Renal cortical epithelial cell (primary cell): ENCODE measurements around the gene ZNF579. TPM values are rescaled to one million over a fixed set of nuclear protein-coding genes. Genes with fewer than 3 reads are reported as not detected.
A peak's percentile ranks its signal among the peaks of the same experiment; 100 is the strongest.

Experiments used
- DNase-seq: peaks from one replicate; pipeline ENCODE4 v3.0.0-alpha.2; 2011; ENCODE audit warnings: low read depth
- total RNA-seq: library from RNA; depleted of rRNA; stranded (reverse); fragments of >200 nt; gene quantifications from 2 replicates; pipeline ENCODE4 v1.2.3, GENCODE V29; 2014

ZNF579 gene
- total RNA-seq, 1 donor from 2014 or later = 12.4 TPM

GRCh38 chr19:55611983-55612645 is 31.5 kb upstream of the ZNF579 start:
- DNase-seq = no peak

- no peak for DNase-seq
Measured at GRCh38 chr19:55611300-55611982, 30.8 kb upstream of the ZNF579 start.

- no peak for DNase-seq
Measured at GRCh38 chr19:55609326-55609725, 28.7 kb upstream of the ZNF579 start.

- DNase-seq = no peak
Measured at GRCh38 chr19:55606817-55607216, 26.2 kb upstream of the ZNF579 start.

GRCh38 chr19:55606471-55606787 is 25.8 kb upstream of the ZNF579 start:
- no peak for DNase-seq

GRCh38 chr19:55605637-55606470 is 25.2 kb upstream of the ZNF579 start, which contains the start of gene ZNF865:
TSS of gene ZNF865 (plus strand) at chr19:55605647. CDS start at chr19:55613619, 7,972 bp downstream.
- peak; percentile 76 for DNase-seq

- DNase-seq = peak; percentile 90
Measured at GRCh38 chr19:55605207-55605636, 24.6 kb upstream of the ZNF579 start.

GRCh38 chr19:55603581-55604292 is 23.1 kb upstream of the ZNF579 start:
- DNase-seq = no peak

GRCh38 chr19:55603115-55603514 is 22.5 kb upstream of the ZNF579 start:
- no peak for DNase-seq

- no peak for DNase-seq
Measured at GRCh38 chr19:55602104-55603001, 21.7 kb upstream of the ZNF579 start.

GRCh38 chr19:55601084-55601483 is 20.4 kb upstream of the ZNF579 start:
- no peak for DNase-seq

GRCh38 chr19:55600662-55601028 is 20.0 kb upstream of the ZNF579 start:
- DNase-seq = no peak

- DNase-seq = peak; percentile 79
Measured at GRCh38 chr19:55599842-55600661, 19.4 kb upstream of the ZNF579 start, which contains the start of gene ZNF524. TSS of gene ZNF524 (plus strand) at chr19:55600288. CDS start at chr19:55602113, 1,825 bp downstream.

- DNase-seq = peak; percentile 93
Measured at GRCh38 chr19:55599468-55599841, 18.8 kb upstream of the ZNF579 start, which contains the start of gene FIZ1. TSS of gene FIZ1 (minus strand) at chr19:55599517. CDS start at chr19:55597865, 1,652 bp downstream.

- peak; percentile 94 for DNase-seq
Measured at GRCh38 chr19:55598719-55599467, 18.2 kb upstream of the ZNF579 start.

- no peak for DNase-seq
Measured at GRCh38 chr19:55598034-55598433, 17.4 kb upstream of the ZNF579 start.

GRCh38 chr19:55597501-55597921 is 16.9 kb upstream of the ZNF579 start:
- no peak for DNase-seq

GRCh38 chr19:55596304-55596703 is 15.7 kb upstream of the ZNF579 start:
- no peak for DNase-seq

GRCh38 chr19:55594996-55595545 is 14.4 kb upstream of the ZNF579 start:
- DNase-seq = no peak
